Loucy (cell line): Measurements from ENCODE around the gene MICU2.

Experiments
- CTCF ChIP-seq: fragments of 200-600 bp; sonication (generic); conservative IDR thresholded peaks from 2 replicates; pipeline ENCODE4 v1.5.1; 2014; ENCODE audit warnings: mild to moderate bottlenecking, antibody characterized with exemption, low read length
- EZH2phosphoT487 ChIP-seq: fragments of 200-600 bp; IDR thresholded peaks from 2 replicates; pipeline ENCODE4 v1.6.1; 2018; ENCODE audit warnings: antibody characterized with exemption, mild to moderate bottlenecking, moderate library complexity, borderline replicate concordance

GRCh38 chr13:21616880-21617279 is 12.9 kb upstream of the MICU2 start:
- TF ChIP-seq CTCF = no peak
- no peak for TF ChIP-seq EZH2phosphoT487
